GM19395 (cell line): ENCODE data around the gene FBXO45.
"Not testable (repeated sequence)": the region's sequence is repeated elsewhere in the genome, so short reads cannot be mapped to it uniquely, and the experiment has no call there.

ENCODE experiments used
- ATAC-seq: cut with Tn5 transposase; IDR thresholded peaks from one replicate; pipeline ENCODE4 v1.9.1; 2021; ENCODE audit warnings: mild to moderate bottlenecking, moderate library complexity; ENCODE audit not compliant: unreplicated experiment

FBXO45 gene

GRCh38 chr3:196568246-196569002 lies at the start of gene FBXO45, which contains the start of gene WDR53:
Gene FBXO45 (plus strand): TSS chr3:196568660. CDS start chr3:196568985, 325 bp downstream.
Gene WDR53 (minus strand): TSS chr3:196568554. CDS start chr3:196561475, 7,079 bp downstream.
- ATAC-seq, result peak; percentile 95

- no peak for ATAC-seq
Observed at GRCh38 chr3:196518966-196519717, 49.3 kb upstream of the FBXO45 start.

GRCh38 chr3:196519718-196520082 lies 48.8 kb upstream of the FBXO45 start:
- no peak for ATAC-seq

DNA sequence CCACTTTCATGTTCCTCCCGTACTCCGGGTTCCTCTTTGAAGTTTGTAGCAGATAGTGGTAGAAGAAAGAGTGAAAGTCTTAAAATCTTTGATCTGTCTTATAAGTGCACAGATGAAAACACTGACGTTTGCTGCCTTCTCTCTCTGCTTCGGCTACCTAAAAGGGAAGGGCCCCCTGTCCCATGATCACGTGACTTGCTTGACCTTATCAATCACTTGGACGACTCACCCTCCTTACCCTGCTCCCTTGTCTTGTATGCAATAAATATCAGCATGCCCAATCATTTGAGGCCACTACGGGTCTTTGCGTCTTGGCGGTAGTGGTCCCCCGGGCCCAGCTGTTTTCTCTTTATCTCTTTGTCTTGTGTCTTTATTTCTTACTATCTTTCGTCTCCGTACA lies 47.2 kb upstream of the FBXO45 start:
- not testable (repeated sequence) for ATAC-seq

DNA sequence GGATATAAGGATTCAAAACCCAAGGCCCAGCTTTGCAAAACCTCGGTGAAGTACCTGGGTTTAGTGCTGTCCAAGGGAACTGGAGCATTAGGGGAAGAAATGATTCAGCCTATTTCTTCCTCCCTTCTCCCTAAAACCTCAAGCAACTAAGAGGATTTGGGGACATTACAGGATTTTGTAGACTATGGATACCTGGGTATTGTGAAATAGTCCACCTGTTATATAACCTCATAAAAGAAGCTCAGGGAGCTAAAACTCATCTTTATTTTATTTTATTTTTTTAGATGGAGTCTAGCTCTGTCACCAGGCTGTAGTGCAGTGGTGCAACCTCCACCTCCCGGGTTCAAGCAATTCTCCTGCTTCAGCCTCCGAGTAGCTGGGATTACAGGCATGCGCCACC lies 44.6 kb upstream of the FBXO45 start:
- ATAC-seq, result no peak

DNA sequence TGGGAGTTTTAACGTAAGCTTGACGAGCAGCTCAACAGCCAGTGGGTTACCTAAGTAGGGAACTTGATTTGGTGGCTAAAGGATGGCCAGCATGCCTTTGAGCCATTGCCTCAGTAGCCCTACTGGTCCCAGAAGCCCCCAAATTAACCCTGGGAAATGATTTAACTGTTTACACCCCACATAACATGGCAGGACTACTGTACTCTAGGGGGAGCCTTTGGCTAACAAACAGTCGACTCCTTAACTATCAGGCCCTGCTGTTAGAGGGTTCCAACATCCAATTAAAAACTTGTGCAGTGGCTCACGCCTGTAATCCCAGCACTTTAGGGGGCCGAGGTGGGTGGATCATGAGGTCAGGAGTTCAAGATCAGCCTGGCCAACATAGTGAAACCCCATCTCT lies 43.9 kb upstream of the FBXO45 start:
- ATAC-seq, result no peak

DNA sequence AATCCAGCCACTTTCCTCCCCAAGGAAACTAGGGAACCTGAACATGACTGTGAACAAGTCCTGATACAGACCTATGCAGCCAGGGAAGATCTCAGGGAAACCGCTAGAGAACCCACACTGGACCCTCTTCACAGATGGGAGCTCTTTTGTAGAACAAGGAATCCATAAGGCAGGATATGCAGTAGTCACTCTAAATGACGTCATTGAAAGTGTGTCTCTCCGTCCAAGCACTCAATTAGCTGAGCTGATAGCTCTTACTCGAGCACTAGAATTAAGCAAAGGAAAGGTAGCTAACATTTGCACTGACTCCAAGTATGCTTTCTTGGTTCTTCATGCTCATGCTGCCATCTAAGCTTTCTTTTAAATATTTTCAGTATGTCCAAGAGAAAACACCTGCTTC lies 43.3 kb upstream of the FBXO45 start:
- no peak for ATAC-seq

DNA sequence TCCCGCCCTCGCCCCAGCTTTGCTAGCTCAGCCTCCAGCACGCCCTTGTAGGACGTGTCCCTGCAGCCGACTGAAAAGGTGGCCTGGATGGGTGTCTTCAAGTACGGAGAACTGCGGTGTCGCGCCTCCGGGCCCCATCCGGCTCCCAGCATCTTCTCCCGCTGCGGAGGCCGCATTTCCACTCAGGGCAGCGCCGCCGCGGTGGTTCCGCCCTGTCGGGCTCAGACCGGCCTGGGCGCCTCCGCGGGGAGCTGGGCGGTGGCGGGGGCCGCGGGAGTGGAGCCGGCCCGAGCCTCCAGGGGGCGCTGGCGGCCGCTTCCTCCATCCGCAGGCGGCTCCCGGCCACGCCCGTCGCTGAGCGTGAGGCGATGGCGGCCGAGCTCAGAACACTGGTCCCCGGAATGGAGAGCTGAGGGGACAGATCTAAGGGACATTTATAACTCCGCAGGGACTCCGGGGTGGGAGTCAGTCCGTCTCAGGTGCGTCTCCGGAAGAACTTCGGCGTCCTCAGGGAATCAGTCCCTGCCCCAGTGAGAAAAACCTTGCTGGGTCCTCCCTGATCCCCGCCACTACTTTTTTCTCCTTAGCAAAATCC lies 39.7 kb upstream of the FBXO45 start:
- ATAC-seq, result peak; percentile 65

- no peak for ATAC-seq
Observed at GRCh38 chr3:196531418-196531817, 37.0 kb upstream of the FBXO45 start.

GRCh38 chr3:196533260-196533681 lies 35.2 kb upstream of the FBXO45 start:
- ATAC-seq, result no peak

DNA sequence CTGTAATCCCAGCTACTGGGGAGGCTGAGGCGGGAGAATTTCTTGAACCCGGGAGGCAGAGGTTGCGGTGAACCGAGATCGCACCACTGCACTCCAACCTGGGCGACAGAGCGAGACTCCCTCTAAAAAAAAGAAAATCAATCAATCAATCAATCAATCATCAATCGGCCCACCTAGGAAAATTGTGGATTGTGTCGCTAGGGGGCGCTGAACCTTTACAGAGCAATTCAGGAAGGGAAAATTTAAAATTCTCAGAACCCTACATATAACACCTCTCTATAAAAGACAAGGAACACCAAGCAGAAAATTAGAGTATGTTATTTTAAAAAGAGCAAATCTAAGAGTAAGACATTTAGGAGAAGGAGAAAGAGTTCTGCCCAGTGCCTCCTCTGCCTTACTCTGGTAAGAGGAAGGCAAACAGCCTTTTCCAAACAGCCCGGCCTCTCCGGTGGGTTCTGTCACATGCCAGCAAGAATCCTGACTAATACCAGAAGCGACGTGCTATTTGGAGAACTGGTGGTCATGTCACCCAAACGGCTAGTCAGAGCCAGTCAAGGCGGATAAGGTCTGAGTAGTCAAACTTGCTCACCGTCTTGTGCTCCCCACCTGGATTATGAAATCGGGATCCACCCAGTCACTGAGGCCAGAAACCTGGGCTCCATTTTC lies 31.0 kb upstream of the FBXO45 start:
- no peak for ATAC-seq

DNA sequence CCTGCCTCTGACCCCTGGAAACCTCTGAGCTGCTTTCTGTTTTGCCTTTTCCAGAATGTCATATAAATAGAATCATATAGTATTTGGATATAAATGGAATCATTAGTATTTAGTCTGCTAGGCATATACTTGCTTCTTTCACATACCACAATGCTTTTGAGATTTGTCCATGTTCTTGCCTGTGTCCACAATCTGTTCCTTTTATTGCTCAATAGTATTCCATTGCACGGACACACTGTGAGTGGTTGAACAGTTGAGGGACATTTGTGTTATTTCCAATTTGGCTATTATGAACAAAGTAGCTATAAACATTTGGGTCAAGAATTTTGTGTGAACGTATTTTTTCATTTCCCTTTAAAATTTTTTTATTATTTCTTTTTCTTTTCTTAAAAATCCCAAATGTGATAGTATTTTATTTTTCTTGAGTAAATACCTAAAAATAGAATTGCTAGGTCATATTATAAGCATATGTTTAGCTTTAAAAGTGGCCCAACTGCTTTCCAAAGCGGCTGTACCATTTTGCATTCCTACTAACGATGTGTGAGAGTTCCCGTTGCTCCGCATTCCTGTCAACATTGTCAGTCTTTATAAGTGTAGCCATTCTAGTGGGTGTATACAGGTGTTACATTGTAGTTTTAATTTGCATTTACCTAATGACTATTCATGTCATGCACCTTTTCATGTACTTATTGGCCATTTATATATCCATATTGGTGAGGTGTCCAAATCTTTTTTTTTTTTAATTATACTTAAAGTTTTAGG lies 26.6 kb upstream of the FBXO45 start:
- ATAC-seq, result no peak

GRCh38 chr3:196544491-196544992 lies 23.9 kb upstream of the FBXO45 start:
- ATAC-seq, result no peak

GRCh38 chr3:196546537-196546936 lies 21.9 kb upstream of the FBXO45 start:
- ATAC-seq, result no peak

- no peak for ATAC-seq
Observed at GRCh38 chr3:196547067-196547466, 21.4 kb upstream of the FBXO45 start.

- not testable (repeated sequence) for ATAC-seq
Observed at GRCh38 chr3:196549312-196549711, 19.1 kb upstream of the FBXO45 start.

GRCh38 chr3:196550172-196550571 lies 18.3 kb upstream of the FBXO45 start:
- not testable (repeated sequence) for ATAC-seq

DNA sequence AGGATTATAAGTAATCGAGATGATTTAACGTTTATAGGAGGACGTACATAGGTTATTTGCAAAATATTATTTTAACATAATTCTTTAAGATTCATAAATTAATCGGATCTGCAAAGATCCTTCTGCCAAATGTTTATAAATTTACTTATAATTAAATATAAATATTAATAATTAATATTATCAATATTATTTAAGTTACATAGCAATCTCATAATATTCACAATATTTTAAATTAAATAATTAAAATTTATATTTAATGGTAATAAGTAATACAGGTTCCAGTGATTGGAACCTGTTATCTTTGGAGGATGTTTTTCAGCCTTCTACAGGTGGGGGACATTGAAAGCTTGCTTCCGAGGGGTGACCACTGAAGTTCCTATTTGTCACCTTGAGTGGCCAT lies 16.2 kb upstream of the FBXO45 start:
- ATAC-seq, result no peak

DNA sequence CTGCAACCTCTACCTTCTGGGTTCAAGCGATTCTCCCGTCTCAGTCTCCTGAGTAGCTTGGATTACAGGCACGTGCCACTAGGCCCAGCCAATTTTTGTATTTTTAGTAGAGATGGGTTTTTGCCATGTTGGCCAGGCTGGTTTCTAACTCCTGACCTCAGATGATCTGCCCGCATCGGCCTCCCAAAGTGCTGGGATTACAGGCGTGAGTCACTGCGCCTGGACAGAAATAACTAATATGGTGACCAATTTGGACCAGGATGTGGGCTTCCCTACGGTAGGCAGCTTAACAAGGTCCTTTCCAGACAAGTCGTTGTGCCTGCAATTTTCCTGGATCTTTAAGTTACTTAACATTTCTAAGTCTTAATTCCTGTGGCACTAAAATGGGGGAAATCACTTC lies 14.9 kb upstream of the FBXO45 start:
- ATAC-seq, result no peak

- ATAC-seq, result no peak
Observed at GRCh38 chr3:196554205-196554604, 14.3 kb upstream of the FBXO45 start.
